GM21447 (cell line): ENCODE results near the gene FYN.

Experiments used
- ATAC-seq: cut with Tn5 transposase; IDR thresholded peaks from one replicate; pipeline ENCODE4 v1.9.1; 2021; ENCODE audit not compliant: unreplicated experiment

The FYN gene

DNA sequence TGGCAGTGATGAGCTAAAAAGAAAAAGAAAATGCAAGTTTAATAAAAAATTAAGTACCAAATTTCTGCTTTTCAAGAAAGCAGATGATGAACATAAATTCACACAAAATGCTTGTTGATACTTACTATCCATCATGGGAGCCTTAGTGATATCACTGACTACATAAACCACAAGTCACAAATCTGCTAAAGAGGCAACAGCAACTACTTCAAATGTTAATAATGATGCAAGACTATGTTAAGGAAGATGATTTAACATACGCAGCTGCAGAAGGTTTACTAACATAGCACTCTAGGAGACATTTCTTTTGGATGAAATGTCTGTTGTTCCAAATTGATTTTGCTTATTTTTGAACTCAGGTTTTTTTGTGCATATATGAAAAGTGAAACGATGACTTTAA lies 18.6 kb downstream of the FYN start:
- no peak for ATAC-seq

DNA sequence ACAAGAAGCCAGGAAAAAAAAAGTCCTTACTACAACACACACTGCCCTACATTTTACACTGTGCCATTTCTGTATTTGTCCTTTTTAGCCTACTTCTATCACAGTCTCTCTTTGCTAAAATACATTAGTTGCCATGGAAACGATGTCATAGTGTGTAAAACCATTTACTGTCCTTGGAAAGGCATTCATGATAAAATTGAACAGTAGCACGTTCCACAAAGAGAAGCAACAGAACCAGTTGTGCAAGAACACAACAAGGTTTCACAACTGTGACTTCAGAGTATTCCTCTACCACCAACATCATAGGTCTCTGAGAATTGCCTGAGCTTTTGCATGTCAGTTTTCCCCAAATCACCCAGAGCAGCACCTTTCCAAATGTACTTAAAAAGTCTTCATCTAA lies 20.5 kb downstream of the FYN start:
- no peak for ATAC-seq

DNA sequence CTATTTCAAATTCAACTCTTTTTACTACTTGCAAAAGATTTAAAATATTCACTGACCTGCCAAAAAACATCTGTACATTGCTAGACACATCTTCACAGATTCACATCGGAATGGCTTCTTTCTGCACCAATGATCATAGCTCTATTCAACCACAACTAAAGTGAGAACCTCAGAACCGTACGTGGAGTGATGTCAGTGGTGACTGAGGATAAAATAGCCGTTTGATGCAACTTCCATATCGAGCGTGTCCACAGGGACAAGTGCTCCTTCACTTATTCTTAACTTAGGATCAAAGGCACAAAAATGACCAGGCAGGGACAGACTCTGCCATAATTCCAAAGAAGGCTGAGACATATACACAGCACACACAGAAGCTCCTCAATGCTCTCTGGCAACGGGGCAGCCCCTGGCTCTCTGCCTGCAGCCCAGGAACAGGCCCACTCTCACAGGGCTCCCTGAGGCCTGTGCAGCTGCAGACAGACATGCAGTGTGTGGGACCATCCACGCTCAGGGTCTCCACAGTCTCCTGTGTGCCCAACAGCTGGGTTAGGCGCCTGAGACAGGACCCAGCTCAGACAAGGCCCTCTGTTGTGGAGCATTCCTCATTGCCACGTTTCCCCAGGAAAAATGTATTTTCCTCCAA lies 22.8 kb downstream of the FYN start:
- ATAC-seq = peak; percentile 49

DNA sequence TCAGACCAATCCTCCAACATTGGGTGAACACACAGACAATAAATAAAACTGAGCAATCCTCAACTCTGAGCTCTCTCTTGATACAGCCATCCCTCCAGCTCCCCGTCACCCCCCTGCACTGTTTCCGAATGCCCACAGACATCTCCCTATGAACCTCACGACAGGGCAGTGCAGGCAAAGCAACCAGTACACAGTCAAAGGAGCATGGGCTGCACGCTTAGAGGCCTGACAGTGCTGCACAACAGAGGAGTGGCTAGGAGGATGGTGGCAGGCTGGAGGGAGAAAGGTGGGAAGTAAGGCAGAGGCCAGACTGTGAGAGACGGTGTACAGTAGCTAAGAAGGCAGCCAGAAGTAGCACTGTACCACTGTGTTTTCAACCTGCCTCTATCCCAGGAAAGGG lies 24.0 kb downstream of the FYN start:
- no peak for ATAC-seq

DNA sequence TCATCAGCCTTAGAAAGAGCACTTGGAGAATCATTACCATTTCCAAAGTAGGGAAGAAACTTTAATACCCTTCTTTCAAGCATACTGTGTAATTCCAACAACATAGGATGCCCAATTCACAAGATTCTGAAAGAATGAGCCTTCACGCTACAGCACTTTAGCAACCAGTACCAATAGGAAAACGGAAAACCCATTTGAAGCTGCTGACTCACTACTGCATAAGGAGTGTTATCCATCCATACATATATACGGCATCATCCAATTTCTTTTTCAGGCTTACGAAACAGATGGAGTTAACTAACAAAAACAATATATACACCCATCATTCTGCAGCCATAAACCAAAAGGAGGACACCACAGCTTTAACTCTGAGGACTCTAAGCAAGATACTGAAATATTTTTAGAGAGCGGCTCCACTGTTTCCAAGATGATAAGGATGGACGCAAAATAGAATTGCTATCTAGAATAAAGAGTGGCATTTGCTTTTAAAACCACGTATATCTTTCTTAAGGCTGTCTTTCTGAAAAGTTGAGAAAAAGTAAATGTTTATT lies 24.9 kb downstream of the FYN start:
- ATAC-seq = no peak

DNA sequence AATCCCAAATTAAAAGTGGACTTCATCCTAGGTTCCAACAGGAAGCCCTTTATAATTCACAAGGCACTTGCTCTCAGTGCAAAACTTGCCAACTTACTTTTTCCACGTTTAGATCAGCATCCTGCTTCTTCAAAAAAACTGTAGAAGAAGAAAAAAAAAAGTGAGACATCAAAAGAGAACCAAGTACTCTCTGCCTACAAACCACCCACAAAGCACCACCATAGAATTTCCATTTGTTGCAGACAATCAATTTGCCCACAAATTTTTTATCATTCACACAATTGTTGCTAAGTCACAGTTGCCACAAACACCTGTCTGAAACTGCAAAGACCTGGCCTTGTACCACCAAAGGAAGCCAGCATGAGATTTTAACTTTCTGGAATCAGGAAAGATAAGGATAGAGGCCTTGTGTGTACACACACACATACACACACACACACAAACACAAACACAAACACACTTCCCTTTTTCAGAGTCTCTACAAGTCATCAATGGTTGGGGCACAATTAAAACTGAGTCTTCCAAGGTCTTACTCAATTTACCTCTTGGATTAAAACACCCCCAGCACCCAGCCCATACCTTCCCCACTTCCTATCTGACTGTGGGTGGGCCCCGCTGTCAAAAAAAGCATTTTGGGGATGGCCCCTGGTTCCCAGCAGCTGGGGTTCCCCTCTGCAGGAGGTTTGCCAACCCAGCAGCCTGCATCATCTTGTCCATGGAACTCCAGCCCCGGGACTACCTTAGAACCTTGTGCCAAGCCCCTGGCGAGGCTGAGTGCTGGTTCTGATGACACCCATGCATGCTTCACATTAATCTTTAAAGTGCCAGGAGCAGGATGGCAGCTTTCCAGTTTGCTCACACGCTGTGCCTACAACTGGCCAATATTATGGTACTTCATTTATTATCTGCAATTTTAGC lies 26.5 kb downstream of the FYN start:
- ATAC-seq = no peak

DNA sequence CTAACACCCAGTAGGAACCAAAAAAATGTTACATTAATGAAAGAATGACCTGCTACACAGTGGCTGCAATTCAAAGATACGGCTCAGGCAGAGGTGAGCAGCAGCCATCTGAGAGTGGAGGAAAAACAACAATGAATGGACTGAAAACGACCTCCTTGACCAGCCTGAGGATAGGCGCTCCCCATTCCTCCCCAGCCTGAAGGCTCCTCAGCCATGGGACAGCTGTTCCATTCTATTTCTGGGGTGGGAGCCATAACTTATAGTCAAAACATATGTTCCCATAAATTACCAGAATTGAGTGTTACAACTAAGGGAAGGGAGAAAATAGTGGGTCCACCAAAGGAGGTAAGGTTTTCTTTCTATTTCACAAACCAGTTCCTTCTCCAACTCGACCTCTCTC lies 27.2 kb downstream of the FYN start:
- ATAC-seq = no peak

DNA sequence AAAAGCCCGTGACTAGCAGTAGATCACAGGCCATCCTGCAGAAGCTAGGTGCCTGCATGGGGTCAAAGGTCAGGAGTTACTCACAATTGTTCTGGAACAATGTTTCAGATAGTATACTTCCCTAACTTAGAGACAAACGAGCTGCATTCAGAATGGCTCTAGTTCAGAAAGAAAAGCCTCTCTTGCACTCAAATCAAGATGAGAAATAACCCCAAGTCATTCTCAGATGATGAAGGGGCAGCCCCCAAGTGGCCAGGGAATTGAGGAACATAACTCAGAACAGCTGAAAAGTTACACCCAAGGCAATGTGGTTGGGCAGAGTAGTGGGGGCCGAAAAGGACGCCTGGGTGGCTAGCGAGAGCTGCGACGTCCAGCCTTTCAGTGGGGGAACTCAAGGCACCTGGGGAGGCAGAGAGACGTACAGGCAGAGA lies 27.8 kb downstream of the FYN start:
- peak; percentile 50 for ATAC-seq

DNA sequence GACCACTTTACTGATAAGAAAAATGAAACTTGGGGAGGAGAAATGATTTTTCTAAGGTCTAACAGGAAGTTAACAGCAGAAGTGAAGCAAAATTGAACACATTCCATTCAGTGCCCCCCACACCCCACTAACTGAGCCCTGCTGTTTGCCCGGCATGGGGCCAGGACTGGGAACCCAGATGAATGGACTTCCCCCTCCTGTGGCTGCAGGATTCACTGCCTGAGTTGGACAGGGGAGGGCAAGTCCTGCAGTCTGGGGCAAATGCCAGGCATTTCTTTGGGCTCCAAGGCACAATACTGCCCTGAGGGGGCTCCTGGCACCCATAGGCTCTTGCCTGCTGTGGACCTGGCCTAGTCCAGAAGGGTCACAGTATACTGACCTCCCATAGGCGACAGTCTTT lies 28.3 kb downstream of the FYN start:
- ATAC-seq = peak; percentile 28

DNA sequence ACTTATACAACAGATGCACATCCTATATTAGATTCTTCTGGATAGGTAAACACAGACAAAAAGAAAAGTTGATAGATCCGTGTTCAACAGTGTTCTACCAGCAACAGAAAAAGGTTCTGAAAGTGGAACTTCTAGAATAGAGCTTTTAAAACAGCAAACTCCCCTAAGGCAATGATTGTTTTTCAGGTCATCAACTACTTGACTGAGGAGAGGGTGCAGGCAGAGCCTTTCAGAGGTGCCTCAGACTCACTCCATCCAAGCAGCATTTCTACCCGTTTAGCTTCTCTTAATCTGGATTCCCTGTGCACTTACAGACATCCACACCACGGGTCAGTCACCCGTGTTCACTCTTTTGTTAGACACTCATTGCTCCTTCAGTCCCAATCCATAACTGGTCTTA lies 28.9 kb downstream of the FYN start:
- peak; percentile 55 for ATAC-seq

DNA sequence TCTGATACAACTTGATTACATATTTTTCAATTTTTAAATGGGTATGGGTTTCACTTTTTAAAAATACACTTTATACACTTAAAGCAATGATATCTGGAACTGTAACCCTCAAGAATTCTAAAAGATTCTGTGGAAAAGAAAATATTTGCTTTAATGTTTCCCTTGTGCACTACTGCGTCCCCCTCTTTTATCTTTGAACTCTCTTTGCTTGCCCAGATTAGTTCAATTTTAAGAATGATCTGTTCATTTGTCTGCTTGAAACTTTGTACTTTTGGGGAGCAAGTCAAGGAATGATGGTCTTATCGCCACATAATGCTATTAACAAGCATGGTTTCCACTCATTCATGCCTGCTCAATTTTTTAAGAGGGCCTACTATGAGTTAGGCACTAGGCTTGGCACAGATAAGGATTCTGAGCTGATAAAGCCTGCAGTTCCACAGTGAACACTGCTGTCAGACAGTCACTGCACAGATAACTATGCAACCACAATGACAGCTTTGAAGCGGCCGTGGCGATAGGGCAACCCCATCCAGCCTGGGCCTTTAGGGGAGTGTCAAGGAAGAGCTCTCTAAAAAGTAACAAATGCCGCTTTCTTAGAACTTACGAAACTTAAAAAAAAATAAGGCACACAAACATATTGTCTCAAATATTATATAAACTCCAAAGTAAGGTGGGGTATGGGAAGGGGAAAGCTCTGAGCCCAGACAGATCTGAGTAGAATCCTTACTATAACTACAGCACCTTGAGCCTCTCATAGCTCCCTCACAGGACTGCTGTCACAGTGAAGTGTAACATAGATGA lies 29.7 kb downstream of the FYN start:
- no peak for ATAC-seq

DNA sequence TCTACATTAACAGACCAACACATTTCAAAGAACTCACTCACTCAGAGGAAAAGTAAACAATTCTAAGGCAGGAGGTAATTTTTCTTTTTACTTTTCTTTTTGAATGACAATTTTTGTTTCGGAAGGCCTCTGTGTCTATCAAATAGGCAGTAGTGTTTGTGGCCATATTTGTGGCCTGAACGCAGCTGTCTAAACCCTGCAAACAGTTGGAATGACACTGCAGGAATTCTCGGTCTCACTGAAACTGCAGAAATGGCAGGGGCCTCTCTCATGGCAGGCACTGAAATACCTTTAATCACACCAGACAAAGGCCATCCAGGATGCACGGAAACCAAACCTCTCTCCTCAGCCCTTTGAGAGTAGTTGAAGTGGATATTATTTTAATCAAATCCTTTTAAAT lies 30.4 kb downstream of the FYN start:
- no peak for ATAC-seq

DNA sequence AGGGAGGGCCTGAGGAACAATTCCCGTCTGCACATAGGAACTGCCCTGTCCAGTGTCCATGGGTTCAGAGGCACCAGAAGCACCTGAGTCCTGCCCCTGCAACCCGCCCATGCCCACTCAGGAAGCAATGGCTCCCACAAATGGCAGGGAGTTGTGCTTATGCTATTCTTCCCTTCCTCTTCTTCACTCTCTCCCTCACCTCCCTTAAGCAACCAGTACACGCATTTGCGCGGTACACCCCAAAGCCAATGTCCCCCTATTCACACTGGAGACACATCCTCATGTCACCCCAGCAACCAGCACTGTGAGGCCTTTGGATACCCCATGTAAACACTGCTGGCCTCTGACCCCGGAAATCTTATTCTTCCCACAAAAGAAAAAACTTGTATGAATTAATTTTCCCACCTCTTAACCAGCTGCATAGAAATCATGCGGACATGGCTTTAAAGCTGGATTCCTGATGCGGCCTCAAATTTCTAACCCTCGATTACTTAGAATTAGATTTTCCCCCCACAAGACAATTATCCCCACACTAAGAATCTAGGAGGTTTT lies 30.9 kb downstream of the FYN start:
- no peak for ATAC-seq

DNA sequence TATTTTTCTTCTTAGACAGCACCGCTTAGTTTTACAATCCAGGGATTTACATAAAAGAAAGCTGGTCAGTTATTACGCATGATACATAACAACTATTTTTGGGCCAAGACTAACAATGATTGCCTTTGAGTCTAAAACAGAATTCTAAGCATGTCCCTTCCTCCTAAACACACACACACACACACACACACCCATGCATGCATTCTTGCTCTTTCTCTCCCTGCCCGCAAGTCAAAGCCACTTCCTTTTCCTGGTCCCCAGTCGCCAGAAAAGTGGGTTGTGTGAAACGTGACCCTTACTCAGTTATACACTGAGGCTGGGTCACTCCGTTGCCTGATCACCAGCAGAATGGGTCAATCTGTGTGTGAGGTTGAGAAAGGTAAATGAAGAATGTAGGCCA lies 31.4 kb downstream of the FYN start:
- ATAC-seq = no peak

DNA sequence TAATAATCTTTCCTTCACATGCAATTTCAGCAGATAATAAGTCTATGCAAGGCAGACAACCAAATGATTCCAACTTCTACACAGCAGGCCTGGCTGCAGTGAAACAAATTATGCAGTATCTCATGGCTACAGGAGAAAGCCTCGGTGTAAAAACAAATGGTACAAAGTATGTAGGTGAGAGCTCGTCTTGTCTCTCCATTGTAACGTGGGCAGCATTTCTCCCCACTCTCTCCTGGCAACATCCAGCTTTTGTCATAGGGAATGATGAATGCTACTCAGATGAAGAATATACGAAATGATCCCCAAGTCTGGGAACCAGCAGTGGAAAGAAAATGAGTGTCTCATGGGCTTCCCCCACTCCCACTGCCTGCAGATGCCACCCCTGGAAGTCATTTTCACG lies 32.4 kb downstream of the FYN start:
- no peak for ATAC-seq

DNA sequence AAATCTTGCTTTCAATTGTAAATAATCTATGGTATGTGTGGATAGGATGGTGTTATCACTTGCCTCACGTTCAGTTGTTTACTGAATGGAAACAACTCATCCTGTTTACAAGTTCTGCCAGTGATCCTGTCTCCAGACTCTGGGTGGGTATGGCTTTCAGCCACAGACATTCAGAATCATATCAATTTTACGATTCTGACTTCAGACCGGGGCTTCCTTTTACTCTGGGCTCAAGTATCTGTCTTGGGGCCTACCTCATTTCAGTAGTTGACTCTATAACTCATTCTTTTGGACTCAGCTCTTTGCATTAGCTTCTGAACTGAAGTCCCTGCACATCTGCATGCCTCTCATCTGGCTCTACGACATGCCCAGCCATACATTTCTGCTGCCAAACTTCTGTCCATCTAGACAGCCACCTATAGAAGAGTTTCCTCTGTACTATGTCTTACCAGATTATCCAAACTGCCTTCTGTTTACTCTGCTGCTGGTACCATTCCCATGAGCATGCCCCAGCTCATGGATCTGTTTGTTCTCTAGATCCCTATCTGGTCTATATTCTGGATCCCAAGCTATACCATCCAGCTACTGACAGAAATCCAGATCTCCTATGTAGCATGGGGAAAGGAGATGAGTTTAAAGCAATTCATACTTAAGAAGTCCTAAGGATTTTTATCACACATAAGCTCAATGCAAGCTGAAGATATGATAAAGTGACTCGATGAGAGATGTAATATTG lies 34.3 kb downstream of the FYN start:
- no peak for ATAC-seq

DNA sequence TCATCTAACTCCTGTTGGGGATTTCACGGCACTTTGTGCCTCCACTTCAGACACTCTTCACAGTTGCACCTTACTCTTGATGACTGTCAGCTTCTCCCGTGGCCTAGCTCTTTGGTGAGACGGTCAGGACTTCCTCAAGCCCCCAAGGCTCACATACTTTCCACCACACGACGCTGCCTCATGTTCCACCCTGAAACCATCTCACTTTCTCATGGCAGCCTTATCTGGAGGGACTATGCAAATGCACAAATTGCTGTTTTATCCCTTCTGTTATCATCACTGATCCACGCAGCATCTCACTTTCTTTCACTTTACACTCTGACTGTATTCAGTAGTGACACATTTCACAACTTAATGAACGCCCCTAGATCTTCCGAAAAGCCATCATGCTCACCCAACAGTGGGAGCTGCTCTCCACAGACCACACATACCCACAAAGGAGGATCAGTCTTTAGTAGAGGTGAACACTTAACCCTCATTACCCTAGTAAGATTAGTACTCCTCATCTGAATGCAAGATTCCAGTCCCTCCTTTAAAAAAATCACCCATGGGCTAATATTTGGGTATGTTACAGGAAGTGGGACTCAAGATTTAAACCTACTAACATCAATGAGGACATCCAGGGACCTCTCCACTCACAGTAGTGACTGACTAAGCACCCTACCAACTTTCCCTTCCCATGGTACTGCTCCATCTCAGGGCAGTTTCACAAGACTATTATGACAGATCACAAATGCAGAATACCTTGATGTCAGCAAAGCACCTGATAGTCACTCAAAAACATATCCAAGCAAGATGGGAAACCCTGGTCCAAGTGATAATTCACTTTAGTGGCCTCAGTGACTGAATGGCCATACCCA lies 35.4 kb downstream of the FYN start:
- peak; percentile 58 for ATAC-seq

DNA sequence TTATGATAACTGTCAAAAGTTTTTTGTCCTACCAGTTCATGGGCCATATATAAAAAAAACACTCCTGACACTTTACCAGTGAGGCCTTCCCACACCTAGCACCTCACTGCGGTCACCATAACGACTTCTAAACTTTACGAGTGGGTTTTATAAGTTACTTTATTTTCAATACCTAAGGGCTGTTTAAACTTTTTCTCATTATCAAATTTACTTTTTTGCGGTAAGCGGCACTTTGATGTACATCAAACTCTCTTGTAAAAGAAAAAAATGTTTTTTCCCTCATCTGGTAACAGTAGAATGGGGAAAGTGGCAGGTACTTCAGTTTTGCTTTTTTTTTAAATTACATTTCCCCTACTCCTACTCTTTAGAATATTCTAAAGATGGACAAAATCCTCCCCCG lies 36.2 kb downstream of the FYN start:
- ATAC-seq = no peak

DNA sequence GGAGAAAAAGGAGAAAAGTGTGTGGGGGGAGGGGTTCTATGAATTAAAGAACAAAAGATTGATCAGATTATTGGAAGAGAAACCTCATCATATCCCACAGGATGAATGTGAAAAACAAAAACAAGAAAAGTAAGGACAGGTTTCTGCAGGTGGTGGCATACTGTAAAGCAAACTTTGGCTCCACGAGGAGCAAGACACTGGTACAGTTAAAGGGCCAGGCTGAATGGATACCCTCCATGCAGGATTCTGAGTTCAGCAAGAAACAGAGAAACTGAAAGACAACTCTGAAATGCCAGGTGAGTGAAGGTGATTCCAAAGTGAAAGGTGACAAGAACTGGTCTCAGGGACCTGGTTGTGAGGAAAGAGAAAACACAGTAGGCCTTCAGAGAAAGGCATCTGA lies 37.4 kb downstream of the FYN start:
- ATAC-seq = no peak
